ENCODE measurements around the gene MCF2L.
"Not testable (repeated sequence)": the region's sequence is repeated elsewhere in the genome, so short reads cannot be mapped to it uniquely, and the experiment has no call there.

The MCF2L gene

GRCh38 chr13:113073942-113074341 lies 104.9 kb downstream of the MCF2L start:
- no peak for DNase-seq

DNA sequence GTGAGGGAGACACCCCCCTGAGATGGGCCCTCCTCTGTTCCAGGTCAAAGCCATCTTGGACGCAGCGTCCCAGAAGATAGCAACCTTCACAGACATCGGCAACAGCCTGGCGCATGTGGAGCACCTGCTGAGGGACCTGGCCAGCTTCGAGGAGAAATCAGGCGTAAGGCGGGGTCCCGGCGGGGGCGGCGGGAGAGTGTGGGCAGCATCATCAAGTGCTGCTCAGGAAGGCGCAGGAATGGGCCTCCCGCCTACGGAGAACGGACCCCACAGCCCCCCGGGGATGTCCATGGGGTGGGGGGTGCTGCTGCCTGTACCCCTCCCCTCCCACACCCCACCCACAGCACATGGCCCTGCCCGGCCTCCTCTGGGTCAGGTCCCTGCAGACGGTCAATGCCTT lies 105.4 kb downstream of the MCF2L start:
- no peak for DNase-seq

- no peak for DNase-seq
Observed at GRCh38 chr13:113074876-113075275, 105.9 kb downstream of the MCF2L start.

- no peak for DNase-seq
Observed at GRCh38 chr13:113075711-113076110, 106.7 kb downstream of the MCF2L start.

DNA sequence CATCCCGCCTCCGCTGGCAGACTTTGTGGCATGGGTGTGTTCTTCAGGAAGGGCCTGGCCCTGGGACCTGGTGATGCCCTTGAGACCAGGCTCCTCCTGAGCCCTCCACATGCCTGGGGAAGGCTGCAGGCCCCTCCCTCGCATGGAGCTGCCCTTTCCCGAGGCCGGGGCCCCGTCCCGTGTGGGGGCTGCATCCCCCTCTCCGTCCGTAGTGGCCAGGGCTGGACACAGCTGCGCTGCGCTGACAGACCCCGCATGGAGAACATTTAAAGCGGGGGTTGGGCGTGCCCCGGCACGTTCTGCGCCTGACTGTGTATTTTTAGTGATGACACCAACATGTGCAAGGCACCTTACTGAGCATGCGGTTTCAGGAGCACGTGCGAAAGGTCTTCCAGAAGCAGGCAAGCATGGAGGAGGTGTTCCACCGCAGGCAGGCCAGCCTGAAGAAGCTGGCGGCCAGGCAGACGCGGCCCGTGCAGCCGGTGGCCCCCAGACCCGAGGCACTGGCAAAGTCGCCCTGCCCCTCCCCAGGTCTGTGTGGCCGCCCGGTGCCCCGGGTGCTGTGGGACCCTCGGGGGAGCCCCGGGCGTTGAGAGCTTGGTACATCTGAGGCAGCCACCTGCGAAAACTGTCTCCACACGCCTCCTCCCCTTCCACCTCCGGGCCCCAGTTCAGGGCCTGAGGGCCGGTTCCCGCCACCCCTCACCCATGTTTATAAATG lies 107.8 kb downstream of the MCF2L start:
- DNase-seq = no peak

DNA sequence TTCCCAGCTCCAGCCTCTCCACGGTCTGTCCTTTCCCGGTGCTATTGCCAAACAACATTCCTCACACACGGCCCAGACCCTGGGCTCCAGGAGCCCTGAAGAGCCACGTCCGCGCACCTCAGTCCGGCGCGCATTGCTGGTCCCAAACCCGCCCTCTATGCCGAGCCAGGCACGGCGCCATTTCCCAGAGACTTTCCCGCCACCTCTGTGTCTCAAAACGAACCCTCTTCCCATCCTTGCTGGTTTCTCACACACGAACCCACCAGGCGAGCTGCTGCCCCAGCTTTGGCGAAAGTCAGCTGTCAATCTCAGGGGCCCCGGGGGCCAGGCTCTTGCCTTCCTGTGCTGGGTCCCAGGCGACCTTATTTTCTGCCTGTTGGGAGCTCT lies 108.5 kb downstream of the MCF2L start:
- DNase-seq = no peak

GRCh38 chr13:113077953-113078901 lies 109.2 kb downstream of the MCF2L start:
- no peak for DNase-seq

- no peak for DNase-seq
Observed at GRCh38 chr13:113078902-113079780, 110.1 kb downstream of the MCF2L start.

DNA sequence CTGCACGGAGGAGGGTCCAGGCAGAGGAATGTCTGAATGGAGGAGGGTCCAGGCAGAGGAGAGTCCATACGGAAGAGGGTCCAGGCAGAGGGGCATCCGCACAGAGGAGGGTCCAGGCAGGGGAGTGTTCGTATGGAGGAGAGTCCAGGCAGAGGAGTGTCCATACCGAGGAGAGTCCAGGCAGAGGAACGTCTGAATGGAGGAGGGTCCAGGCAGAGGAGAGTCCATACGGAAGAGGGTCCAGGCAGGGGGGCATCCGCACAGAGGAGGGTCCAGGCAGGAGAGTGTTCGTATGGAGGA lies 110.7 kb downstream of the MCF2L start:
- DNase-seq = not testable (repeated sequence)

DNA sequence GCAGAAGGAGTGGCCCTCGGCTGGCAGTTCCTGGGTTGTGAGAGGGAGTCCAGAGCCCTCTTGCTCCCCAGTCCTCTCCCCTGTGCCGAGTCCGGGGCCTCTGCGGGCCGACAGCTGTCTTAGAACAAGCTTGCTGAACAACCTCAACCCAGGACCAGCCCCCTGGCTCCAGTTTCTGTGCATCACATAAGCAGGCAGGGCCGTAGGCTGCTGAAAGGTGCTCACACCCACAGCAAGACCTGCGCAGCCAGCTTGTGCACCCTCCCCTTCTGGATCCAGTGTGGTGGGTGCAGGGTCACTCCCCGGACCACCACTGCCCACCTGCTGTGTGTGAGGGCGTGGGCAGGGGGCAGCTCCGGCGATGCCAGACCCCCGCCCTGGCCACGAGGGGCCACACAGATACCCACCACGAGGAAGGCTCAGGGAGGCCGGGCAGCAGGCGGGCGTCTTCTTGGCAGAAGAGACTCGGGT lies 111.4 kb downstream of the MCF2L start:
- DNase-seq = no peak

DNA sequence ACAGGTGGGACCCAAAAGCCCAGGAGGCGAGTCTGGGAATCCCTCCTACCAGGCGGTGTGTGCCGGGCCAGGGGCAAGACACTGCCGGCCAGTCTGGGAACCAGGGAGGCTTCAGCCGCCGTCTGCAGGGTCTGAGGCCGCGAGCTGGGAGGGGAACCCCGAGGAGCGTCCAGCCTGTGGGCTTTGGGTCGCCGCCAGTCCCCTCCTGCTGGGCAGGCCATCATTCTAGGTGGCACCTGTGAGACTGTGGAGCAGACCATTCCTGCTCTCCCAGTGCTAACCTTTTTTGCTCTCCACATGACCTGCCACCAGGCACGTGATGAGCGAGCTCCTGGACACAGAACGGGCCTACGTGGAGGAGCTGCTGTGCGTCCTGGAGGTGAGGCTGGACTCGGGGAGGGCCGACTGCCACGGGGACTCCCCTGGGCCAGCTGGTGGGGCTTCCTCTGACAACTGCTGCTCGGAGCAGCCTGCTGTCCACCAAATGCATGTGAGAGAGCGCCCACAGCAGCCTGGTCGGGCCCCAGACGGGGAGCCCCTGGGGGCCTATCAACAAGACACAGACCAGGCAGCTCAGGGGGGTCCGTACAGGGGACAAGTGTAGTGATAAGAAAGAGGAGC lies 112.0 kb downstream of the MCF2L start:
- no peak for DNase-seq

DNA sequence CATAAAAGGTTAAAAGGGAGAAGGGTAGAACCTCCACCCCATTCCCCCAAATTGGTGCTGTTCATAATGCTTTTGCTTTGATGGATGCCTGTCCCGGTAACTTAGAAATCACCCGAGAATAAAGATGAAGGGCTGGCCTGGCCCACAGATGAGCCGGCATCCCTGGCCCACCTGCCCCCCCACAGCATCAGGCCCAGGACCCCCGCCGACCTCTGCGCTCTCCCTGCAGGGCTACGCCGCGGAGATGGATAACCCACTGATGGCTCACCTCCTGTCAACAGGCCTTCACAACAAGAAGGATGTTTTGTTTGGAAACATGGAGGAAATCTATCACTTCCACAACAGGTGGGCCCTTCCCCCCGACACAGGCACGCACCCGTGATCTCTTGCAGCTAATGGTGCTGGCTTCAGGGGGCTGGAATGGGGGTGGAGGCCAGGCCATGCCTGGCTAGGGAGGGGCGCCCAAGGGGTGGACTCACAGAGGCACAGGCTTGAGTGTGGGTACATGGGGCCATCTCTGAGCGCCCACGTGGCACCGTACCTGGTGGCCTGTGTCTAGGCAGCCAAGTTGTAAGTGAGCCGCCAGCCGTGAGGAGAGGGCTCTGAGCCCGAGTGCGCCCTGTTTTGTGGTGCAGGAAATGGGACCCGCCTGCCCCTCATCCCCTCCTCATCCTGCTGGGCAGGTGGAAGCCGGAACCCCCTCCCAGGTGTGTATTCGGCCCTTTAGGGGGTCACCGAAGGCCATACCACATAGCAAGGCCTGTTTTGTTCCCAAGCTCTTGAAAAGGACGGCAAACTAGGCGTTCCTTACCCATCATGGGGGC lies 113.4 kb downstream of the MCF2L start:
- no peak for DNase-seq

DNA sequence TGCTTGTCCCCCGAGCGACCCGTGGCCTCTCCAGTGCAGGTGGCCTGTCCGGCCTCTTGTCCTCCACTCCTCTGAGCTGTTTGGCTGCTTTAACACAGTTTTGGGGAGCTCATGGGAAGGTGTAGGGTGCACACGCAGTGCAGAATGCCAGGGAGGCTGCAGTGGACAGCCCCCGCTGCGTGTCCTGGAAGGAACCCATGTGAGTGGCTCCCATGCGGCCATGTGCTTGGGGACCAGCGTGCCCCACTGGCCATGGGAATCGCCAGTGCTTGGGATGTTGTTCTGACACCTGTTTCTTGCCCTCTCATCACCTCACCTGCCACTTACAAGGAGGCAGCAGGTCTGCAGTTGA lies 114.0 kb downstream of the MCF2L start:
- no peak for DNase-seq

GRCh38 chr13:113083402-113084061 lies 114.5 kb downstream of the MCF2L start:
- DNase-seq = no peak

DNA sequence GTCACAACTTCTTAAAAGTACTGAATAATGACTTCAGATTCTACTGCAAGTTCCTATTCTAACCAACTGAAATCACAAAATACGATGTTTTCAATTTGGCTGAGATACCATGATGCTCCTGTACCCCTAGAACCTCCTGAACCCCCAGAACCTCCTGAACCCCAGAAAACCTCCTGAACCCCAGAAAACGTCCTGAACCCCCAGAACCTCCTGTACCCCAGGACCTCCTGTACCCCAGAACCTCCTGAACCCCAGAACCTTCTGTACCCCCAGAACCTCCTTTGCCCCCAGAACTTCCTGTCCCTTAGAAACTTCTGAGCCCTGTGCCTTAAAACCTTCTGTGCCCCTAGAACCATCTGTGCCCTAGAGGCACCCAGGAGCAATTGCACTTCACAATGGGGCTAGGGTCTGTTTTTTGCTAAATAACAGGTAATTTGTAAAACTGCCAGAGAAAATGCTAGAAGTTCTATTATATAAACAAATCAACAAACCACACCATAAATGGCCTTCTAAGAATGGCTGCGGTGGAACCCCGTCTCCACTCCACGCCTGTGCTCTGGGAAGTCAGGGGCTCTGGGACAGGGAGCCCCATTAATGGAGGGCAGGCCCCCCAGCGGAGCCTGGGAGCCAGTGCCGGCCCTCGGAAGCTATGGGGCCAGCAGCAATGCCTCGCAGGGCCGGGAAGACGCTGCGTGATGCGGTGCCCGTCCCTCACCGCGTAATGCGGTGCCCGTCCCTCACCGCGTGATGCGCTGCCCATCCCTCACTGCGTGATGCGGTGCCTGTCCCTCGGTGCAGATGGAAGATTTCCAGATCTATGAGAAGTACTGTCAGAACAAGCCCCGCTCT lies 115.3 kb downstream of the MCF2L start:
- no peak for DNase-seq

DNA sequence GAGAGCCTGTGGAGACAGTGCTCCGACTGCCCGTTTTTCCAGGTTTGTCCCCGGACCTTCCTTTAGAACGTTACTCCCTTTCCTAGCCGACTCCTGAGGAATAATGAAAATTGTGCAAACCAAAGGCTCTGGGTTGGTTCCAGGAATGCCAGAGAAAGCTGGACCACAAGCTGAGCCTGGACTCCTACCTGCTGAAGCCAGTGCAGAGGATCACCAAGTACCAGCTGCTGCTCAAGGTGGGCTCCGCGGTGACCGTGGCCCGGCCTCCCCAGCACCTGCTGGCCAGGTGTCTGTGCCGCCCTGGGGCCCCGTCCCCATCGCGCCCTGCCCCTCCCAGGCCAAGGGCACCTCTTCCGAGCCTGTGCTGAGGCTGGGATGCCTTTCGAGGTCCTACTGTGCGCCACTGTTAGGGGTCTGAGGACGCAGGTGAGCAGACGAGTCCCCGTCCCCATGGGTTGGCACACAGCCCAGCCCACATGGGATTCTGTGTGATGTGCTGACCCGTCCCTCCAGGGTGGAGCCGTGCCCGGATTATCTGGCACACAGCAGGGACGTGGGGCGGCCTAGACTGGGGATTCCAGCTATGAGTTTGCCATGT lies 116.0 kb downstream of the MCF2L start:
- DNase-seq = no peak

DNA sequence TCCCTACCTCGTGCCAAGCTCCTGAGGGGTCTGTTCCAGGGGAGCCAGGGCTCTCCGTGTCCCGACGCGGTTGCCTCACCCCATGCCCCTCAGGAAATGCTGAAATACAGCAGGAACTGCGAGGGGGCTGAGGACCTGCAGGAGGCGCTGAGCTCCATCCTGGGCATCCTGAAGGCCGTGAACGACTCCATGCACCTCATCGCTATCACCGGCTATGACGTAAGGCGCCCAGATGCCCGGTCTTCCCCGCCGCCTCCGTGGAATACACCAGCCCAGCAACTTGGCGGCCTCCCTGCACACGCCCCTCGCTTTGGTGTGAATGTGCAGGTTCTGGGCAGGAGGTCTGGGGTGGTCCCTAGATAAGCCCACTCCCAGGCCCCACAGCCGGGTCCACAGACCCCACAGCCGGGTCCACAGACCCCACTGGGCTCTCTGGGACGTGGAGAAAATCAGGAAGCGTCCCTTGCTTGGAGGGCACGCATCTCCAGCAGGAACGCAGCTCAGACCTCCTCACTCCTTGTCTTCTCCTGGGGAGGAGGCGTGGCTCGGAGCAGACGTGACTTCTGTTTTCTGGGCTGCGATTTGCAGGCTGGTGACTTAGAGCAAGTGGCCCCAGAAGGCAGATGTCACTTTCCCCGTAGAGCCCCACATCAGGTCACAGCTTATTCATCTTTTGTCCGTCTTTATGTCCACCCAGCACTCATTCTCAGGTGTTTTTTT lies 117.2 kb downstream of the MCF2L start:
- DNase-seq = no peak

DNA sequence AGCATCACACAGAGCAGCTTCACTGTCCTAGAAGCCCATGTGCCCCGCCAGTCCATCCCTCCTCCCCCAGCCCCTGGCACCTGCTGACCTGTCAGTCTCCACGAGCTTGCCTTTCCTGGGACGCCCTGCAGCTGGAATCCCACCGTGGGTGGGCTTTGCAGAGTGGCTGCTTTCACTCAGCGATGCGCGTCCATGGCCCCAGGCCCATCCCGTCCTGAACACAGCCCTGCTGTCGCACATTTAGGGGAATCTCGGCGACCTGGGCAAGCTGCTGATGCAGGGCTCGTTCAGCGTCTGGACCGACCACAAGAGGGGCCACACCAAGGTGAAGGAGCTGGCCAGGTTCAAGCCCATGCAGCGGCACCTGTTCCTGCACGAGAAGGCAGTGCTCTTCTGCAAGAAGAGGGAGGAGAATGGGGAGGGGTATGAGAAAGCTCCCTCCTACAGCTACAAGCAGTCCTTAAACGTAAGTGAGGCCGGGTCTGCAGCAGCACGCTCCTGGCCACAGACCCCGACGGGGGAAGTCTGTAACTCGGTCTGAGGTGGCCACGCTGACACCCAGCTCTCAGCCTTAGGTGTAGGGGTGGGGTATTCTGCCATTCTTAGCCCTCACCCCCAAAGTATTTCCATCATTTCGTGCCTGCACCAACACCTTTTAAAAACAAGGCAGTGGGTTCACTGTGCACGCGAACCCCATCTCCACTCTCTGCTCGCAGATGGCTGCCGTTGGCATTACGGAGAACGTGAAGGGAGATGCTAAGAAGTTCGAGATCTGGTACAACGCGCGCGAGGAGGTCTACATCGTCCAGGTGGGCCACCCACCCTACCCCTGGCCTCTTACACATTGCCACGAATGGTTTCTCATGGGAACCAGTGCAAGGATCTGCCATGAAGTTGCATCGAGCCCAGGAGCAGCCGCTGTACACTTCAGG lies 118.2 kb downstream of the MCF2L start:
- no peak for DNase-seq

All from activated CD4-positive, alpha-beta T cell treated with anti-CD3 and anti-CD28 coated beads, Interleukin-10, Interleukin-2, amounts not matched to agents 100 ng/mL and 50 ng/mL, durations not matched to agents 16 hours and 8 hours (primary cell).